ENCODE results near the gene ANKK1.

ANKK1 gene

DNA sequence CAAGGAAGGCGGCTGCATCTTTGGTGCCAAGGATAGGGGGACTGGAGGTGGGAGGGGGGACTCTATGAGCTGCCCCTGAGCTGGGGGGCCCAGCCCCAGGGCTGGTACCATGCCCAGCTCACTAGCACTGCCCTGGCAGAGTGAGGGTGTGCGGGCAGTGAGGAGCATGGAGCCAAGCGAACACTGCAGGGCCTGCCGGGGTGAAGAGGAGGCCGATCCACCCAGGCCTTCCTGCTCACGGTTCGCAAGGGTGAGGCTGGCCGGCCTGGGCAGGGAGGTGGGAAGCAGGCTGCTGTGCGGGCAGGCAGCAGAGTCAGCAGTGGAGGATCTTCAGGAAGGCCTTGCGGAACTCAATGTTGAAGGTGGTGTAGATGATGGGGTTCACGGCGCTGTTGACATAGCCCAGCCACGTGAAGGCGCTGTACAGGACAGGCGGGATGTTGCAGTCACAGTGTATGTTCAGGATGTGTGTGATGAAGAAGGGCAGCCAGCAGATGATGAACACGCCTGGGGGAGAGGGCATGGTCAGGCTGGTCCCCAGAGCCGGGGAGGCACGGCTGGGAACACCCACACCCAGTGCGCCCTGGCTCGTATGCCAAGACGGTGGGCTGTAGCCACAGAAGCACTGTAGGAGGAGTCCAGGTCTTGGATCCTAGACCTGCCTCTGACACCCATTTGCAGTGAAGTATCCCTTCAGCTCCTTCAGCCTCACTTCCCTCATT, 23.0 kb downstream of the ANKK1 start:
- H3K4me1 ChIP-seq (ENCODE audit: control insufficient read depth, insufficient read depth, low read length), result no peaks in the 10 kb centered on the region
- ChIA-PET POLR2A (no interaction called here), CTCF (no interaction called here)
- no peak overlapping the region for H3K27ac ChIP-seq (ENCODE audit: extremely low read depth, low read depth, low read length)
- no peak overlapping the region for H3K4me3 ChIP-seq (ENCODE audit: low read depth, low read length)
- H3K9me3 ChIP-seq (ENCODE audit: control insufficient read depth, insufficient read depth, low read depth, low read length), result no peaks in the 10 kb centered on the region
- TF ChIP-seq ZNF610 (tag by site-specific recombination; IDR thresholded peaks at IDR 0.05; ENCODE audit: borderline replicate concordance) (no peak), ZNF777 (tag by site-specific recombination; IDR thresholded peaks at IDR 0.05; ENCODE audit: borderline replicate concordance) (no peak), ZNF112 (tag by site-specific recombination; IDR thresholded peaks at IDR 0.05) (no peak), ZNF302 (tag by site-specific recombination; IDR thresholded peaks at IDR 0.05; ENCODE audit: low read depth) (no peak), GFI1B (tag by site-specific recombination; IDR thresholded peaks at IDR 0.05) (no peak), ZNF37A (tag by site-specific recombination; IDR thresholded peaks at IDR 0.05) (no peak), YY1 (tag by site-specific recombination; IDR thresholded peaks at IDR 0.05) (no peak), HOXD13 (CRISPR knock-in tag; IDR thresholded peaks at IDR 0.05; ENCODE audit: borderline replicate concordance) (no peak), GLIS2 (tag by site-specific recombination; IDR thresholded peaks at IDR 0.05) (no peak)
- TF ChIP-seq, protein P1, sequence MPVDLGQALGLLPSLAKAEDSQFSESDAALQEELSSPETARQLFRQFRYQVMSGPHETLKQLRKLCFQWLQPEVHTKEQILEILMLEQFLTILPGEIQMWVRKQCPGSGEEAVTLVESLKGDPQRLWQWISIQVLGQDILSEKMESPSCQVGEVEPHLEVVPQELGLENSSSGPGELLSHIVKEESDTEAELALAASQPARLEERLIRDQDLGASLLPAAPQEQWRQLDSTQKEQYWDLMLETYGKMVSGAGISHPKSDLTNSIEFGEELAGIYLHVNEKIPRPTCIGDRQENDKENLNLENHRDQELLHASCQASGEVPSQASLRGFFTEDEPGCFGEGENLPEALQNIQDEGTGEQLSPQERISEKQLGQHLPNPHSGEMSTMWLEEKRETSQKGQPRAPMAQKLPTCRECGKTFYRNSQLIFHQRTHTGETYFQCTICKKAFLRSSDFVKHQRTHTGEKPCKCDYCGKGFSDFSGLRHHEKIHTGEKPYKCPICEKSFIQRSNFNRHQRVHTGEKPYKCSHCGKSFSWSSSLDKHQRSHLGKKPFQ (tag by site-specific recombination; IDR thresholded peaks at IDR 0.05), result no peak
- no peaks in the 10 kb centered on the region for H3K36me3 ChIP-seq (ENCODE audit: control insufficient read depth in 2 of 2, insufficient read depth in 1 of 2, low read length in 2 of 2)

DNA sequence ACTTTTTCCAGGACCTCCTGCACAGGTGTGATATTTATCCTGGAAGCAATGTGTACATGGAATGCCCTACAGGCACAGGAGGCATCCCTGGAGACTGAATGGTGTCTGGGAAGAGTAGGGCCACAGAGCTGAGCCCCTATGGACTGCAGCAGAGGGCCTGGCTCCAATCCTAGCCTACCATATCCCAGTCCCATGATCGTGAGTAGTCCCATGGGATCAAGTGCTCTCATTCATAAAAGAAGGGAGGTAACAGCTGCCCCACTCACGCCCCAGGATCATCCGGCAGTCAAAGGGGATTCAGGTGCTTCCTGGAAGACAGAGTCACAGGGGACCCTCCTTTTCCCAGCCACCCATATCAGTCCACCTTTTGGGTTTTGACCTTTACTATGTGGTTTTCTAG, 24.0 kb downstream of the ANKK1 start:
- no peaks in the 10 kb centered on the region for H3K9me3 ChIP-seq (ENCODE audit: control insufficient read depth, insufficient read depth, low read depth, low read length)
- H3K4me1 ChIP-seq (ENCODE audit: control insufficient read depth, insufficient read depth, low read length), result no peaks in the 10 kb centered on the region
- ChIA-PET CTCF (no interaction called here), POLR2A (no interaction called here)
- no peak overlapping the region for H3K27ac ChIP-seq (ENCODE audit: extremely low read depth, low read depth, low read length)
- no peak for TF ChIP-seq ZFP41 (tag by site-specific recombination; IDR thresholded peaks at IDR 0.05; ENCODE audit: borderline replicate concordance)
- no peak for TF ChIP-seq ZNF473 (tag by site-specific recombination; IDR thresholded peaks at IDR 0.05)
- TF ChIP-seq MZF1 (tag by site-specific recombination; IDR thresholded peaks at IDR 0.05; ENCODE audit: borderline replicate concordance), result no peak
- no peak for TF ChIP-seq ZNF664 (tag by site-specific recombination; IDR thresholded peaks at IDR 0.05)
- no peak for TF ChIP-seq AEBP2 (tag by site-specific recombination; IDR thresholded peaks at IDR 0.05; ENCODE audit: borderline replicate concordance)
- TF ChIP-seq ZBTB48 (tag by site-specific recombination; IDR thresholded peaks at IDR 0.05), result no peak
- TF ChIP-seq, protein P2, sequence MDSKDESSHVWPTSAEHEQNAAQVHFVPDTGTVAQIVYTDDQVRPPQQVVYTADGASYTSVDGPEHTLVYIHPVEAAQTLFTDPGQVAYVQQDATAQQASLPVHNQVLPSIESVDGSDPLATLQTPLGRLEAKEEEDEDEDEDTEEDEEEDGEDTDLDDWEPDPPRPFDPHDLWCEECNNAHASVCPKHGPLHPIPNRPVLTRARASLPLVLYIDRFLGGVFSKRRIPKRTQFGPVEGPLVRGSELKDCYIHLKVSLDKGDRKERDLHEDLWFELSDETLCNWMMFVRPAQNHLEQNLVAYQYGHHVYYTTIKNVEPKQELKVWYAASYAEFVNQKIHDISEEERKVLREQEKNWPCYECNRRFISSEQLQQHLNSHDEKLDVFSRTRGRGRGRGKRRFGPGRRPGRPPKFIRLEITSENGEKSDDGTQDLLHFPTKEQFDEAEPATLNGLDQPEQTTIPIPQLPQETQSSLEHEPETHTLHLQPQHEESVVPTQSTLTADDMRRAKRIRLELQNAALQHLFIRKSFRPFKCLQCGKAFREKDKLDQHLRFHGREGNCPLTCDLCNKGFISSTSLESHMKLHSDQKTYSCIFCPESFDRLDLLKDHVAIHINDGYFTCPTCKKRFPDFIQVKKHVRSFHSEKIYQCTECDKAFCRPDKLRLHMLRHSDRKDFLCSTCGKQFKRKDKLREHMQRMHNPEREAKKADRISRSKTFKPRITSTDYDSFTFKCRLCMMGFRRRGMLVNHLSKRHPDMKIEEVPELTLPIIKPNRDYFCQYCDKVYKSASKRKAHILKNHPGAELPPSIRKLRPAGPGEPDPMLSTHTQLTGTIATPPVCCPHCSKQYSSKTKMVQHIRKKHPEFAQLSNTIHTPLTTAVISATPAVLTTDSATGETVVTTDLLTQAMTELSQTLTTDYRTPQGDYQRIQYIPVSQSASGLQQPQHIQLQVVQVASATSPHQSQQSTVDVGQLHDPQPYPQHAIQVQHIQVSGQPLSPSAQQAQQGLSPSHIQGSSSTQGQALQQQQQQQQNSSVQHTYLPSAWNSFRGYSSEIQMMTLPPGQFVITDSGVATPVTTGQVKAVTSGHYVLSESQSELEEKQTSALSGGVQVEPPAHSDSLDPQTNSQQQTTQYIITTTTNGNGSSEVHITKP (tag by site-specific recombination; IDR thresholded peaks at IDR 0.05), result no peak
- TF ChIP-seq PRDM4 (tag by site-specific recombination; IDR thresholded peaks at IDR 0.05), result no peak
- TF ChIP-seq ZNF391 (tag by site-specific recombination; IDR thresholded peaks at IDR 0.05; ENCODE audit: borderline replicate concordance, low read depth), result no peak
- no peak for TF ChIP-seq ZNF660 (tag by site-specific recombination; IDR thresholded peaks at IDR 0.05)
- TF ChIP-seq ZNF335 (tag by site-specific recombination; conservative IDR thresholded peaks at IDR 0.05), result no peak
- TF ChIP-seq, protein P3, sequence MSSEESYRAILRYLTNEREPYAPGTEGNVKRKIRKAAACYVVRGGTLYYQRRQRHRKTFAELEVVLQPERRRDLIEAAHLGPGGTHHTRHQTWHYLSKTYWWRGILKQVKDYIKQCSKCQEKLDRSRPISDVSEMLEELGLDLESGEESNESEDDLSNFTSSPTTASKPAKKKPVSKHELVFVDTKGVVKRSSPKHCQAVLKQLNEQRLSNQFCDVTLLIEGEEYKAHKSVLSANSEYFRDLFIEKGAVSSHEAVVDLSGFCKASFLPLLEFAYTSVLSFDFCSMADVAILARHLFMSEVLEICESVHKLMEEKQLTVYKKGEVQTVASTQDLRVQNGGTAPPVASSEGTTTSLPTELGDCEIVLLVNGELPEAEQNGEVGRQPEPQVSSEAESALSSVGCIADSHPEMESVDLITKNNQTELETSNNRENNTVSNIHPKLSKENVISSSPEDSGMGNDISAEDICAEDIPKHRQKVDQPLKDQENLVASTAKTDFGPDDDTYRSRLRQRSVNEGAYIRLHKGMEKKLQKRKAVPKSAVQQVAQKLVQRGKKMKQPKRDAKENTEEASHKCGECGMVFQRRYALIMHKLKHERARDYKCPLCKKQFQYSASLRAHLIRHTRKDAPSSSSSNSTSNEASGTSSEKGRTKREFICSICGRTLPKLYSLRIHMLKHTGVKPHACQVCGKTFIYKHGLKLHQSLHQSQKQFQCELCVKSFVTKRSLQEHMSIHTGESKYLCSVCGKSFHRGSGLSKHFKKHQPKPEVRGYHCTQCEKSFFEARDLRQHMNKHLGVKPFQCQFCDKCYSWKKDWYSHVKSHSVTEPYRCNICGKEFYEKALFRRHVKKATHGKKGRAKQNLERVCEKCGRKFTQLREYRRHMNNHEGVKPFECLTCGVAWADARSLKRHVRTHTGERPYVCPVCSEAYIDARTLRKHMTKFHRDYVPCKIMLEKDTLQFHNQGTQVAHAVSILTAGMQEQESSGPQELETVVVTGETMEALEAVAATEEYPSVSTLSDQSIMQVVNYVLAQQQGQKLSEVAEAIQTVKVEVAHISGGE (tag by site-specific recombination; conservative IDR thresholded peaks at IDR 0.05; ENCODE audit: low read depth), result no peak
- no peaks in the 10 kb centered on the region for H3K36me3 ChIP-seq (ENCODE audit: control insufficient read depth in 2 of 2, insufficient read depth in 1 of 2, low read length in 2 of 2)
- H3K4me3 ChIP-seq (ENCODE audit: low read depth, low read length), result no peak overlapping the region

Data from HEK293 (cell line).